Stimulated activated CD4-positive, alpha-beta T cell treated with anti-CD3 and anti-CD28 coated beads, Interleukin-4, amount 100 ng/mL, for 4 hours (primary cell): ENCODE data around the gene TMEM9.

Experiments used
- DNase-seq, 2 experiments: peaks; one replicate each; pipeline ENCODE4 v3.0.0-alpha.2; 2020

Gene TMEM9

GRCh38 chr1:201144701-201145100 is 9.6 kb downstream of the TMEM9 start:
- DNase-seq: no peak

- no peak for DNase-seq
Measured at GRCh38 chr1:201143726-201144635, 10.3 kb downstream of the TMEM9 start.

GRCh38 chr1:201142849-201143725 is 11.2 kb downstream of the TMEM9 start:
- DNase-seq: no peak

- no peak for DNase-seq
Measured at GRCh38 chr1:201142011-201142848, 12.0 kb downstream of the TMEM9 start.

- DNase-seq: no peak
Measured at GRCh38 chr1:201141418-201141817, 12.9 kb downstream of the TMEM9 start.

GRCh38 chr1:201140941-201141260 is 13.4 kb downstream of the TMEM9 start:
- no peak for DNase-seq

GRCh38 chr1:201140235-201140940 is 13.9 kb downstream of the TMEM9 start:
- no peak for DNase-seq

- no peak for DNase-seq
Measured at GRCh38 chr1:201139756-201140155, 14.5 kb downstream of the TMEM9 start.

- DNase-seq: no peak
Measured at GRCh38 chr1:201139306-201139705, 15.0 kb downstream of the TMEM9 start.

- DNase-seq: no peak
Measured at GRCh38 chr1:201138311-201138840, 15.9 kb downstream of the TMEM9 start.

- DNase-seq: no peak
Measured at GRCh38 chr1:201137579-201138310, 16.5 kb downstream of the TMEM9 start.

GRCh38 chr1:201137024-201137392 is 17.3 kb downstream of the TMEM9 start:
- DNase-seq: no peak

GRCh38 chr1:201136355-201137023 is 17.8 kb downstream of the TMEM9 start:
- no peak for DNase-seq

- no peak for DNase-seq
Measured at GRCh38 chr1:201134405-201134804, 19.9 kb downstream of the TMEM9 start.

- DNase-seq: no peak
Measured at GRCh38 chr1:201131398-201131797, 22.9 kb downstream of the TMEM9 start.

- no peak for DNase-seq
Measured at GRCh38 chr1:201128962-201129361, 25.3 kb downstream of the TMEM9 start.

- DNase-seq: no peak
Measured at GRCh38 chr1:201128476-201128875, 25.8 kb downstream of the TMEM9 start.

- DNase-seq: no peak
Measured at GRCh38 chr1:201127755-201128455, 26.4 kb downstream of the TMEM9 start.

- DNase-seq: no peak
Measured at GRCh38 chr1:201126832-201127754, 27.2 kb downstream of the TMEM9 start, which contains the start of gene ASCL5. TSS of gene ASCL5 (minus strand) at chr1:201127184. CDS start at chr1:201115372, 11,812 bp downstream.
